ENCODE measurements around the gene PRSS36.
"Not testable (repeated sequence)": the region's sequence is repeated elsewhere in the genome, so short reads cannot be mapped to it uniquely, and the experiment has no call there.

Gene PRSS36

DNA sequence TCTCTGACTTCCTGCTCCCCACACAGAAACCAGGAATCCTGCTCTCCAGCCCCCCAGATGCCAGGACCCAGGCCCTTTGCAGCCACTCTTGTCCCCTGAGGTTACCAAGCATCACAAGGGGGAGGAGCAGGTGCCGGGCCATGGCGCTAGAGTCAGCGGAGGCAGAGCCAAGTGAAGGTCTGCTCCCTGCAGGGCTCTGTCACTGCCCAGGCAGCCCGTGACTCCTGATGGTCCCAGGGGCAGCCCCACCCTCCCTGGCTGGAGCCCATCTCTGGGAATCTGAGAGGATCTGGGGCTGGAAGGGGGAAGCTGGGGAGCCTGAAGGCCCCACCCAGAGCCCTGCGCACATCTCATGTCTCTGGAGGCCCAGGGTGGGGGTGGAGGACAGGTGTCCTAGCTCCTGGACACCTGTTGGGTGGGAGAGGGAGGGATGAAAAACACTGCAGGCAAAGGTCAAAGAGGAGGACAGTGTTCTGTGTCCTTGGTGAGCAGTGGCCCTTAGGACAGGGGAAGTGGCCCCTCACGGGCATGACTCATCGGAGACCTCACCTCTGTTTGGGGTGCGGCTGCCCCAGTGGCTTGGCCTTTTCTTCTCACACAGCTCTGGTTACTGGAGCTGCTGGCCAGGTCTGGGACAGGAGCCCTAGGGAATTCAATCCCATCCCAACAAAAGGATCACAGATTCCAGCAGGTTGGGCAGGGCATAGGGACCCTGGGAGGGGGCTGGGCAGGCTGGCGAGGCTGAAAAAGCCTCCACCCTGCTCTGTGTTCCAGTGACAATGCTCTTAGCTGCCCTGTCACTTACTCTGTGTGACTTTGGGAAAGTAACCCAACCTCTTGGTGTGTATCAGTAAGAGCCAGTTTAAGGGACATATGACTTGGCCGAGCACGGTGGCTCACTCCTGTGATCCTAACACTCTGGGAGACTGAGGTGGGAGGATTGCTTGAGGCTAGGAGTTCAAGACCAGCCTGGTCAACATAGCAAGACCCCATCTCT, at the start of gene PRSS36:
TSS of gene PRSS36 (minus strand) at position 173 of the 997 bp plus-strand sequence. CDS start at position 142, 31 bp downstream.
- Histone ChIP-seq H3K27ac (no peak within 1 kb of the TSS), H3K36me3 (ENCODE audit: control insufficient read depth, insufficient read depth, low read length) (no peaks in the 10 kb centered on the region)

DNA sequence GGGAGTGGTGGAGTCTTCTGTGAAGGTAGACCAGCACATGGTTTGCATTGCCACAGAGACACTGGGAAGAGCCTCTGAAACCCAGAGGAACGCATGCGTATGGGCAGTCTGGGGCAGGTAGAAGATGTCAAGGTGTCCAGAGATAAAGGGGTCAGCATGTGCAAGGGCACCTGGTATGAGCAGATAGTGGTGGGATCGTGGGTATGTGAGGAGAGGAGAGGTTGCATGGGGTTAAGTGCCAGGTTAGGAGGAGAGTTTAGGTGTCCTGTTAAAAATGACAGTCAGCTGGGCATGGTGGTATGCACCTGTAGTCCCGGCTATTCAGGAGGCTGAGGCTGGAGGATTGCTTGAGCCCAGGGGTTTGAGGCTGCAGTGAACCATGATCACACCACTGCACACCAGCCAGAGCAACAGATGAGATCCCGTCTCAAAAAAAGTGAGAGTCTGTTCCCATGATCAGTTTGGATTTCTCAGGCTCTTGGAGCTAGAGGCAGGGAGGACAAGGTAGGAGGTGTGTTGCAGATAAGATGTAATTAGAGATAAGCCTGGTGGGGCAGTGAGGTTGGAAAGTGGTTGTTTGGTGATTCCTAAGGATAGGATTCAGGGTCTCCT, 49.7 kb upstream of the PRSS36 start:
- no peaks in the 10 kb centered on the region for H3K4me1 ChIP-seq
- H3K27ac ChIP-seq = no peak overlapping the region
- no peak overlapping the region for H2AFZ ChIP-seq
- H3K9me3 ChIP-seq (ENCODE audit: control insufficient read depth, low read length) = no peaks in the 10 kb centered on the region
- H3K4me2 ChIP-seq (ENCODE audit: low read length) = no peak overlapping the region
- no peaks in the 10 kb centered on the region for H3K27me3 ChIP-seq (ENCODE audit: control insufficient read depth, insufficient read depth, low read length)
- H3K4me3 ChIP-seq (ENCODE audit: low read depth, low read length) = no peak overlapping the region
- H3K79me2 ChIP-seq = no peaks in the 10 kb centered on the region
- H3K36me3 ChIP-seq (ENCODE audit: control insufficient read depth, insufficient read depth, low read length) = no peaks in the 10 kb centered on the region
- TF ChIP-seq, protein P1, sequence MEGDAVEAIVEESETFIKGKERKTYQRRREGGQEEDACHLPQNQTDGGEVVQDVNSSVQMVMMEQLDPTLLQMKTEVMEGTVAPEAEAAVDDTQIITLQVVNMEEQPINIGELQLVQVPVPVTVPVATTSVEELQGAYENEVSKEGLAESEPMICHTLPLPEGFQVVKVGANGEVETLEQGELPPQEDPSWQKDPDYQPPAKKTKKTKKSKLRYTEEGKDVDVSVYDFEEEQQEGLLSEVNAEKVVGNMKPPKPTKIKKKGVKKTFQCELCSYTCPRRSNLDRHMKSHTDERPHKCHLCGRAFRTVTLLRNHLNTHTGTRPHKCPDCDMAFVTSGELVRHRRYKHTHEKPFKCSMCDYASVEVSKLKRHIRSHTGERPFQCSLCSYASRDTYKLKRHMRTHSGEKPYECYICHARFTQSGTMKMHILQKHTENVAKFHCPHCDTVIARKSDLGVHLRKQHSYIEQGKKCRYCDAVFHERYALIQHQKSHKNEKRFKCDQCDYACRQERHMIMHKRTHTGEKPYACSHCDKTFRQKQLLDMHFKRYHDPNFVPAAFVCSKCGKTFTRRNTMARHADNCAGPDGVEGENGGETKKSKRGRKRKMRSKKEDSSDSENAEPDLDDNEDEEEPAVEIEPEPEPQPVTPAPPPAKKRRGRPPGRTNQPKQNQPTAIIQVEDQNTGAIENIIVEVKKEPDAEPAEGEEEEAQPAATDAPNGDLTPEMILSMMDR (IDR thresholded peaks at IDR 0.05) = no peak
- H3K9ac ChIP-seq = no peak overlapping the region

More for the DNA sequence above, at the start of gene PRSS36:
- no peaks in the 10 kb centered on the region for H3K9me3 ChIP-seq (ENCODE audit: control insufficient read depth, low read length)
- no peaks in the 10 kb centered on the region for H3K27me3 ChIP-seq (ENCODE audit: control insufficient read depth, insufficient read depth, low read length)
- no peaks in the 10 kb centered on the region for H3K79me2 ChIP-seq
- H2AFZ ChIP-seq = no peak within 1 kb of the TSS
- H3K9ac ChIP-seq = no peak within 1 kb of the TSS
- H3K4me1 ChIP-seq = no peaks in the 10 kb centered on the region
- no peak within 1 kb of the TSS for H3K4me3 ChIP-seq (ENCODE audit: low read depth, low read length)
- TF ChIP-seq, protein P1 (IDR thresholded peaks at IDR 0.05) = no peak
- H3K4me2 ChIP-seq (ENCODE audit: low read length) = no peak within 1 kb of the TSS

DNA sequence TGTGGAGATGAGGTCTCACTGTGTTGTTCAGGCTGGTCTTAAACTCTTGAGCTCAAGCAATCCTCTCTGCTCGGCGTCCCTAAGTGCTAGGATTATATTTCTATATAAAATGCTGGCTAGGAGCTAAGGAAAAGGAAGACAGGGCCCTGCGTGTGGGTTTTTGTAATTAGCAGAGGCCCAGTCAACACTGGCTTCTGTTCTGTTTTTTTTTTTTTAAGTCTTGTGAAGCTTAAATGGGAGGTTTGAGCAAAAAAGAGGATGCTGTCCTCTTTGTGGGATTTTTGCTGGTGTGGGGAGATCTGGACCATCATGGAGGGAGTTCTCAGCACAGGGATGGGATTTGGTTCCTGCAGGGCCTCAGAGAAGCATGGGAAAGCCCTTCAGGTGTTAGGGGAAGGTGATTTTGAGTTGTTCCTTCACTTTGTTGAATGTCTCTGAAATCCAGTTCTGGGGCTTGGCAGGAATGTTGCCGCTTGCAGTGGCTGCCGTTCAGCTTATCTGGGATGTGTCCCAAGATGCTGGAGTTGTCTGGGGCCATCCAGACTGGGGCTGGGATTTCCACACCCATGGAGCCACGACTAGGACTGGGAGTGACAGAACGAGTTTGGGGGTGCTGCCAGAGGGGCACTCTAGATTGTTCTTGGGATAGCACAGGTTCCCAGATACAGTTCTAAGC, 48.5 kb upstream of the PRSS36 start:
- TF ChIP-seq, protein P1 (IDR thresholded peaks at IDR 0.05) = no peak
- no peaks in the 10 kb centered on the region for H3K36me3 ChIP-seq (ENCODE audit: control insufficient read depth, insufficient read depth, low read length)
- no peaks in the 10 kb centered on the region for H3K9me3 ChIP-seq (ENCODE audit: control insufficient read depth, low read length)
- no peak overlapping the region for H3K4me2 ChIP-seq (ENCODE audit: low read length)
- no peaks in the 10 kb centered on the region for H3K27me3 ChIP-seq (ENCODE audit: control insufficient read depth, insufficient read depth, low read length)
- H3K4me3 ChIP-seq (ENCODE audit: low read depth, low read length) = no peak overlapping the region
- H3K4me1 ChIP-seq = no peaks in the 10 kb centered on the region
- H3K27ac ChIP-seq = no peak overlapping the region
- H3K9ac ChIP-seq = no peak overlapping the region
- no peaks in the 10 kb centered on the region for H3K79me2 ChIP-seq
- H2AFZ ChIP-seq = no peak overlapping the region

DNA sequence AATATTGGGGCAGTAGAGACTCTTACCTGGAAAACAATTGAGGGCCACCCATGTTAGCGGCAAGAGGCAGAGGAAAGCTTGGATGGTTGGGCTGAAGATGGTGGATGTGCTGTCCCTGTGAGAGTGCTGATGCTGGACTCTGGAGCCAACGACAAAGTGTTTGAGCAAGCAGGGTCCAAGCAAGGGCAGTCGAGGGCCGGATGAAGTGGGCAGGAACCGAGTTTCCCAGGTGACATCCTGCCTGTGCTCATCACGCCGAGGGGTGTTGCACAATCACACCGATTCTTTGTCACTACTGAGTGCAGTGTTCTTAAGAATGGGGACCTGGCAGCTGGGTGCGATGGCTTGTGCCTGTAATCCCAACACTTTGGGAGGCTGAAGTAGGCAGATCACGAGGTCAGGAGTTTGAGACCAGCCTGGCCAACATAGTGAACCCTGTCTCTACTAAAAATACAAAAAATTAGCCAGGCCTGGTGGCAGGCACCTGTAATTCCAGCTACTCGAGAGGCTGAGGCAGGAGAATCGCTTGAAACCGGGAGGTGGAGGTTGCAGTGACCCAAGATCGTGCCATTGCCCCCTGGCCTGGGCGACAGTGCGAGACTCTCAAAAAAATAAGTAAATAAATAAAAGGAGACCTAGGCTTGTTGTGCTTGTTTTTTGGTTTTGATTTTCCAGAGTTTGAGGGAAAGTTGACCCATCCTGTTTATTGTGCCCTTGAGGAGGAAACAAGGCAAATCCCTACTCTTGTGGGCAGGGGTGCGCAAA, 46.6 kb upstream of the PRSS36 start:
- TF ChIP-seq, protein P1 (IDR thresholded peaks at IDR 0.05) = no peak
- Histone ChIP-seq H3K9ac (no peak overlapping the region), H3K4me2 (ENCODE audit: low read length) (no peak overlapping the region), H3K27ac (no peak overlapping the region), H3K36me3 (ENCODE audit: control insufficient read depth, insufficient read depth, low read length) (no peaks in the 10 kb centered on the region), H2AFZ (no peak overlapping the region), H3K79me2 (no peaks in the 10 kb centered on the region), H3K27me3 (ENCODE audit: control insufficient read depth, insufficient read depth, low read length) (no peaks in the 10 kb centered on the region), H3K4me3 (ENCODE audit: low read depth, low read length) (no peak overlapping the region), H3K9me3 (ENCODE audit: control insufficient read depth, low read length) (no peaks in the 10 kb centered on the region), H3K4me1 (no peaks in the 10 kb centered on the region)

DNA sequence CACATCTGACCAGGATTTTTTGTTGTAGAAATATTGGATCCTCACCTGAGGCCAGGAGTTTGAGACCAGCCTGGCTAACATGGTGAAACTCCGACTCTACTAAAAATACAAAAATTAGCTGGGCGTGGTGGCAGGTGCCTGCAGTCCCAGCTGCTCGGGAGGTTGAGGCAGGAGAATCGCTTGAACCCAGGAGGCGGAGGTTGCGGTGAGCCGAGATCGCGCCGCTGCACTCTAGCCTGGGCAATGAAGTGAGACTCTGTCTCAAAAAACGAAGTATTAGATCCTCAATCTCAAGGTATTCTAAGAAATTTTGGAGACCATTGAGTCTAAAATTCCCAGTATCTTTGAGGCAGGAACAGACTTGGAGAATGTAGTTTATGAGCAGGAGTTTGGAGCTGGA, 46.0 kb upstream of the PRSS36 start:
- H2AFZ ChIP-seq; H3K79me2 ChIP-seq; H3K4me3 ChIP-seq (ENCODE audit: low read depth, low read length); H3K4me2 ChIP-seq (ENCODE audit: low read length); H3K9ac ChIP-seq; H3K4me1 ChIP-seq; H3K27me3 ChIP-seq (ENCODE audit: control insufficient read depth, insufficient read depth, low read length); H3K27ac ChIP-seq; H3K9me3 ChIP-seq (ENCODE audit: control insufficient read depth, low read length); H3K36me3 ChIP-seq (ENCODE audit: control insufficient read depth, insufficient read depth, low read length): not testable (repeated sequence)

Measured in parathyroid adenoma (tissue), 2 donors.